ENCODE results near the gene GPC6.

Gene GPC6

GRCh38 chr13:93740334-93740733, 513.7 kb downstream of the GPC6 start:
- TF ChIP-seq CTCF (IDR thresholded peaks at IDR 0.05; ENCODE audit: low read depth, low read length): no peak
- DNase-seq (ENCODE audit: extremely low read depth, low read depth): no peak

GRCh38 chr13:93744033-93744432, 517.4 kb downstream of the GPC6 start:
- no peak for DNase-seq (ENCODE audit: extremely low read depth, low read depth)
- no peak for TF ChIP-seq CTCF (IDR thresholded peaks at IDR 0.05; ENCODE audit: low read depth, low read length)

- no peak for TF ChIP-seq CTCF (IDR thresholded peaks at IDR 0.05; ENCODE audit: low read depth, low read length)
- DNase-seq (ENCODE audit: extremely low read depth, low read depth): no peak
Measured at GRCh38 chr13:93744886-93745285, 518.3 kb downstream of the GPC6 start.

- no peak for DNase-seq (ENCODE audit: extremely low read depth, low read depth)
- no peak for TF ChIP-seq CTCF (IDR thresholded peaks at IDR 0.05; ENCODE audit: low read depth, low read length)
Measured at GRCh38 chr13:93745884-93746283, 519.3 kb downstream of the GPC6 start.

GRCh38 chr13:93746589-93746988, 520.0 kb downstream of the GPC6 start:
- TF ChIP-seq CTCF (IDR thresholded peaks at IDR 0.05; ENCODE audit: low read depth, low read length): no peak
- no peak for DNase-seq (ENCODE audit: extremely low read depth, low read depth)

GRCh38 chr13:93750676-93751075, 524.1 kb downstream of the GPC6 start:
- TF ChIP-seq CTCF (IDR thresholded peaks at IDR 0.05; ENCODE audit: low read depth, low read length): no peak
- DNase-seq (ENCODE audit: extremely low read depth, low read depth): no peak

- DNase-seq (ENCODE audit: extremely low read depth, low read depth): no peak
- TF ChIP-seq CTCF (IDR thresholded peaks at IDR 0.05; ENCODE audit: low read depth, low read length): no peak
Measured at GRCh38 chr13:93751117-93751516, 524.5 kb downstream of the GPC6 start.

Measured in AG09319 (cell line).